GM12872 (cell line): ENCODE data around the gene TP53.
A peak's percentile ranks its signal among the peaks of the same experiment; 100 is the strongest.

ENCODE experiments used
- TF ChIP-seq, protein P1 (sequence below): IDR thresholded peaks from 3 replicates; pipeline ENCODE4 v1.5.1; 2011; ENCODE audit warnings: low read depth, mild to moderate bottlenecking, low read length, moderate library complexity; ENCODE audit not compliant: insufficient read depth

The TP53 gene

DNA sequence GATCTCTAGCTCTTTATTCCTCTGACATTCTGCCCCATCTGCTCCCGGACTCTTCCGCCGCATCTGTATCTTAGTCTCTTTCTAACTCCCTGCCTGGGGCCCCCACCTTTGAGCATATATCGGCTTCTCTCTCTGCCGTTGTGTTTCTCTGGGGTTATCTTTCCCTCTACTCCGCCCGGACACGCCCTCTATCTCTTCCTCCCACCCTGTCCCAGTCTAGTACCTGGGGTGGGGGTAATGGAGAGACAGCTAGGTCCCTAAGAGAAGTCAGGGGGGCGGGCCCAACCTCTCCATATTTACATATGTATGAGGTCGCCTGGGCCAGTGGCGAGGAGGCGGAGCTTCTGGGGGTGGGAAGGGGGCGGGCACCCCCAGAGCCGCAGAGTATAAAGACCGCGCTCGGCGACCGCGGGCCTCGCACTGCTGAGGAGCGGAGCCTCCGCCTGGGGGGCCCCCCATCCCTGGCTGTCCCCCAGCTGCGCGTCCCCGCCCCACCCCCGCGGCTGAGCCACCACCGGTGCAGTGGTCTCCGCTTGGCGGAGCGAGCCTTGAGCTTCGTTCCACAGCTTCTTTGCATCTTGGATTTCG lies 36.7 kb downstream of the TP53 start, which contains the start of gene ATP1B2:
ATP1B2 (plus strand) TSS at position 418 of the 588 bp plus-strand sequence. CDS start 593 bp downstream, outside the sequence.
- TF ChIP-seq, protein P1, sequence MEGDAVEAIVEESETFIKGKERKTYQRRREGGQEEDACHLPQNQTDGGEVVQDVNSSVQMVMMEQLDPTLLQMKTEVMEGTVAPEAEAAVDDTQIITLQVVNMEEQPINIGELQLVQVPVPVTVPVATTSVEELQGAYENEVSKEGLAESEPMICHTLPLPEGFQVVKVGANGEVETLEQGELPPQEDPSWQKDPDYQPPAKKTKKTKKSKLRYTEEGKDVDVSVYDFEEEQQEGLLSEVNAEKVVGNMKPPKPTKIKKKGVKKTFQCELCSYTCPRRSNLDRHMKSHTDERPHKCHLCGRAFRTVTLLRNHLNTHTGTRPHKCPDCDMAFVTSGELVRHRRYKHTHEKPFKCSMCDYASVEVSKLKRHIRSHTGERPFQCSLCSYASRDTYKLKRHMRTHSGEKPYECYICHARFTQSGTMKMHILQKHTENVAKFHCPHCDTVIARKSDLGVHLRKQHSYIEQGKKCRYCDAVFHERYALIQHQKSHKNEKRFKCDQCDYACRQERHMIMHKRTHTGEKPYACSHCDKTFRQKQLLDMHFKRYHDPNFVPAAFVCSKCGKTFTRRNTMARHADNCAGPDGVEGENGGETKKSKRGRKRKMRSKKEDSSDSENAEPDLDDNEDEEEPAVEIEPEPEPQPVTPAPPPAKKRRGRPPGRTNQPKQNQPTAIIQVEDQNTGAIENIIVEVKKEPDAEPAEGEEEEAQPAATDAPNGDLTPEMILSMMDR, result no peak

DNA sequence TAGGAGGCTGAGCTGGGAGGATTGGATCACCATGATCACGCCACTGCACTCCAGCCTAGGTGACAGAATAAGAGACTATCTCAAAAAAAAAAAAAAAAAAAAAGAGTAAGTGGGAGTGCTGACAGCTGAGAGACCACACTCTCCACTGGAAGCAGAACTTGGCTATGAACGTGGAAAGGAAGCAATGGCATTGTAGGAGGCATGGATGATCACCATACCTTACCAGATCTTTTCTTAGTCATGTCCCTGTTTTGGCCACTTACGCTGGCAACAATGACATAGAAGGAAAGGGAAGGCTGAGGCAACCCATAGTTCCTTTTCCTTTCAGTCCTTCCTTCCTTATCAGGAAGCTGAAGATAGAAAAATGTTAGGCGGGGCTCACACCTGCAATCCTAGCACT lies 40.3 kb downstream of the TP53 start:
- TF ChIP-seq, protein P1, result no peak

DNA sequence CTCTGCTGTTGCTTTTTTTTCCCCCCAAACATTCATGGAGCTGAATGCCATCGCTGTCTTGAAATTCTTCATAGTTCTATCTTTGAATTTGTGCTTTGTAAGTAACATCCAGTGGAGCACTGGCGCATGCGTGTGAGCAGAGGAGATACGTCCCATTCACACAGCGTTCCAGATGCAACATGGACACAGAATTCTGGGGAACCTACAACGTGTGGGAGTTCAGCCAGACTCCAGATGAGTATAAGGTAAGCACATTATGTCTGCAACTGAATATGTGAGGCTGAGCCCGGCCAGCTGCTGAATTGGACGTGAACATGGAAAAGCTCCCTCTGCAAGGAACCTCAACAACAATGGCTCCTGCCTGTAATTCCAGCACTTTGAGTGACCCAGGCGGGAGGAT lies 40.8 kb downstream of the TP53 start:
- TF ChIP-seq, protein P1, result no peak

DNA sequence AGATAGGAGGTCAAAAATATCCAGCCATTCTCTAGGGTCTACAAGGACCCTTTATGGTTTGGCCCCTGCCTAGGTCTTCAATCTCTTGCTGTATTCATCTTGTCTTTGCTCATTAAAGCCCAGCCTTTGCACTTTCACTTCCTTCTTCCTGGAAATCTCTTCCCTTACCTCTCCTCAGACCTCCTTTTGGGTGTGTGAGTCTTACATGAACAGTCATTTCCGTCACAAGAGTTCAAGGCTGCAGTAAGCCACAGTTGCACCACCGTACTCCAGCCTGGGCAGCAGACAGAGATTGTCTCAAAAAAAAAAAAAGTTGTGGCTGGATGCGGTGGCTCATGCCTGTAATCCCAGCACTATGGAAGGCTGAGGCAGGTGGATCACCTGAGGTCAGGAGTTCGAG lies 42.5 kb downstream of the TP53 start:
- TF ChIP-seq, protein P1, result no peak

DNA sequence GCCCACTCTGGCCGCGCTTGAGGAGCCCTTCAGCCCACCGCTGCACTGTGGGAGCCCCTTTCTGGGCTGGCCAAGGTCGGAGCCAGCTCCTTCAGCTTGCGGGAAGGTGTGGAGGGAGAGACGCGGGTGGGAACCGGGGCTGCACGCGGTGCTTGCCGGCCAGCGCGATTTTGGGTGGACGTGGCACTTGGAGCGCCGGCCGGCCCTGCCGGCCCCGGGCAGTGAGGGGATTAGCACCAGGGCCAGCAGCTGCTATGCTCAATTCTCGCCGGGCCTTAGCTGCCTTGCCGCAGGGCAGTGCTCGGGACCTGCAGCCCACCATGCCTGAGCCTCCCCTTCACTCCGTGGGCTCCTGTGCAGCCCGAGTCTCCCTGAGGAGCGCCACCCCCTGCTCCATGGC lies 46.5 kb downstream of the TP53 start:
- TF ChIP-seq, protein P1, result no peak

DNA sequence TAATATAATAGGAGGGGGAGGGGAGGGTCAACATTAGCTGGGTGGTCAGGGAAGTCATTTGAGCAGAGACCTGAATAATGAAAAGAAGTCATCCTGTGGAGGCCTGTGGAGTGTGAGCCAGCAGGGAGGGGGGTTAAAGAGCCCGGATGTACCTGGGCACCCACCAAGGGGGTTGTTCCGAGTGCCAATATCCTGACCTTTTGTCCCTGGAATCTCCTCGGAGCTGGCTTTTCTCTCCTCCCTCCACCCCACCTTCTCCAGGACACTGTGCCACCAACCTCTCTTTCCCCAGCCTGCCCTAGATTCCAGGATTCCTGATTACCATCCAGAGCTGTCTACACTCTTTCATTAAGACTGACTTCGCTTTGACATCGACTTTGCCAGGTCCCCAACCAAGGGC lies 51.1 kb downstream of the TP53 start:
- TF ChIP-seq, protein P1, result no peak

DNA sequence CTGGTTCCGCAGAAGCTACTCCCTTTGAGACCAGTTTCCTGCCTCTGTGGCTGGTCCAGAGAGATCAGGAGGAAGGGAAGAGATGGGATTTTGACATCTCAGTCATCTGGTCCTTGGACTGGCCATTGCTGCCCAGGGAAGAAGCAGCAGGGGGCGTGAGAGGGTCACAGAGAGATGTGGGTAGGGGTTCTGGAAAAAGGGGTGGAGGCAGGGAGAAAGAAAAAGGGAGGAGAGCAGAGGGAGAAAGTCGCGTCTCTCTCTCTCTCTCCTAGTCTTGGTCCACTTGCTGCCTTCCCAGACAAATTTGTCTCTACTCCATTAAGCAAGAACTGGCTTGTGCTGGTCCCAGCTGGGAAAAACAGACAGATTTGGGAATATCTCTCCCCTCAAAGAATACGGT lies 52.9 kb downstream of the TP53 start:
- TF ChIP-seq, protein P1, result peak; percentile 48
